OCI-LY7 (cell line): ENCODE data around the gene PRRX1. TPM values are rescaled to one million over a fixed set of nuclear protein-coding genes. Genes with fewer than 3 reads are reported as not detected.

Experiments used
- BruUV-seq: library from RNA; stranded (reverse); fragments of 400-500 nt; replicated peaks from 2 replicates; lab custom pipeline; 2021; lab: Mats Ljungman, UMichigan
- CTCF ChIA-PET: fragments of 300-600 bp; sonication (Branson Sonifier 250); formaldehyde crosslinking; loops from one replicate; lab custom pipeline; 2022; ENCODE audit warnings: antibody characterized with exemption; ENCODE audit not compliant: unreplicated experiment; lab: Charles Lee
- POLR2A ChIA-PET: fragments of 300-600 bp; sonication (Branson Sonifier 250); formaldehyde crosslinking; loops from one replicate; lab custom pipeline; 2022; ENCODE audit warnings: antibody characterized with exemption; lab: Charles Lee
- DNase-seq: peaks from one replicate; pipeline ENCODE4 v3.0.0-alpha.2; 2015; ENCODE audit warnings: low spot score
- H2AFZ ChIP-seq: fragments of 200-600 bp; sonication (generic), shearing (Covaris generic); 2 replicates; pipeline ENCODE4 v1.6.1; 2014; ENCODE audit warnings: mild to moderate bottlenecking, antibody characterized with exemption, low read length, moderate library complexity
- H3K27ac ChIP-seq: fragments of 200-600 bp; sonication (generic); 2 replicates; pipeline ENCODE4 v1.5.1; 2014; ENCODE audit warnings: mixed run types, low read depth, mild to moderate bottlenecking, moderate library complexity, low read length, inconsistent platforms; ENCODE audit not compliant: poor library complexity, severe bottlenecking
- H3K36me3 ChIP-seq: fragments of 200-600 bp; sonication (generic); 2 replicates; pipeline ENCODE4 v1.6.1; 2014; ENCODE audit warnings: mild to moderate bottlenecking, antibody characterized with exemption, low read length, moderate library complexity, mixed read lengths; ENCODE audit not compliant: insufficient read depth
- H3K4me1 ChIP-seq: fragments of 200-600 bp; sonication (generic); 2 replicates; pipeline ENCODE4 v1.5.1; 2014; ENCODE audit warnings: mild to moderate bottlenecking, low read length; ENCODE audit not compliant: insufficient read depth, poor library complexity, severe bottlenecking
- H3K4me2 ChIP-seq: fragments of 200-600 bp; sonication (generic); 2 replicates; pipeline ENCODE4 v1.6.1; 2014; ENCODE audit warnings: mild to moderate bottlenecking, low read length
- H3K4me3 ChIP-seq: fragments of 200-600 bp; sonication (generic); 2 replicates; pipeline ENCODE4 v1.5.1; 2014; ENCODE audit warnings: mild to moderate bottlenecking, low read depth, low read length; ENCODE audit not compliant: poor library complexity, severe bottlenecking
- H3K79me2 ChIP-seq: fragments of 200-600 bp; sonication (generic); 2 replicates; pipeline ENCODE4 v1.6.1; 2016; ENCODE audit warnings: low read depth, mild to moderate bottlenecking, low read length, moderate library complexity, mixed read lengths; ENCODE audit not compliant: insufficient read depth
- H3K9me2 ChIP-seq: fragments of 200-600 bp; sonication (generic); 2 replicates; pipeline ENCODE4 v1.6.1; 2016; ENCODE audit warnings: mild to moderate bottlenecking, low read length, mixed read lengths; ENCODE audit not compliant: insufficient read depth
- H3K9me3 ChIP-seq: fragments of 200-600 bp; sonication (generic); 2 replicates; pipeline ENCODE4 v1.6.1; 2014; ENCODE audit warnings: mild to moderate bottlenecking, mixed run types, low read length, mixed read lengths
- H4K20me1 ChIP-seq: fragments of 200-600 bp; sonication (generic); 2 replicates; pipeline ENCODE4 v1.6.1; 2014; ENCODE audit warnings: mild to moderate bottlenecking, antibody characterized with exemption, low read length, moderate library complexity, mixed read lengths; ENCODE audit not compliant: insufficient read depth
- EZH2phosphoT487 ChIP-seq: fragments of 200-600 bp; sonication (generic); IDR thresholded peaks from 2 replicates; pipeline ENCODE4 v1.6.1; 2018; ENCODE audit warnings: low read depth, borderline replicate concordance, mild to moderate bottlenecking, mixed run types, antibody characterized with exemption, low read length, moderate library complexity, mixed read lengths
- intact Hi-C: fragments of 100-400 bp; cut with micrococcal nuclease; formaldehyde crosslinking; loops from one replicate; pipeline ENCODE4 v1.10.0; 2022; ENCODE audit not compliant: unreplicated experiment
- total RNA-seq, 2 experiments: library from RNA; depleted of rRNA in 1 of 2; stranded (reverse); fragments of >200 nt in 1 of 2; shearing (Covaris generic) in 1 of 2; gene quantifications; 2 replicates each; pipeline ENCODE4 v1.2.3, GENCODE V29; 2014 to 2022
- TF ChIP-seq, protein P1 (sequence below): fragments of 200-600 bp; sonication (generic); conservative IDR thresholded peaks from 2 replicates; pipeline ENCODE4 v1.5.1; 2014; ENCODE audit warnings: mild to moderate bottlenecking, antibody characterized with exemption, low read length, moderate library complexity, mixed read lengths

Gene PRRX1
- total RNA-seq, 2 experiments from 2014 or later: not detected

DNA sequence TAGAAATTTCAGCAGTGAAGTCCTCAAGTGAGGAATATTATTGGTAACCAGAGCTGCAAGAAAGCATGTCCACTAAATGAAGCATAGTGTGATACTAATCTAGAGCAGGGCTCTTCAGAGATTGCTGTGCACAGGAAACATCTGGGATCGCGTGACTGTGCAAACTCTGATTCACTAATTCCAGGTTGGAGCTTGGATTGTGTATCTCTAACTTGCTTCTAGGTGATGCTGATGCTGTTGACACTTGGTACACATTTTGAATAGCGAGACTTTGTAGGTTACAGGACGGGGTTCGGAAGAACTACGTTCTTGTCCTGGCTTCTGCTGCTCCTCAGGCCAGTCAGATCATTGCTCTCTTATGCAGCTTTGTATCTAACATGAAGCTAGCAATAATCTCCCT, 66.5 kb downstream of the PRRX1 start:
- DNase-seq: no peak
- no TSS peak for BruUV-seq
- no peak overlapping the region for H2AFZ ChIP-seq
- no peaks in the 10 kb centered on the region for H3K9me2 ChIP-seq
- CTCF ChIA-PET: no interaction called here
- no peak overlapping the region for H3K4me3 ChIP-seq
- no peaks in the 10 kb centered on the region for H3K4me1 ChIP-seq
- H3K4me2 ChIP-seq: no peak overlapping the region
- H3K9me3 ChIP-seq: no peaks in the 10 kb centered on the region
- H3K79me2 ChIP-seq: no peaks in the 10 kb centered on the region
- POLR2A ChIA-PET: interaction anchor here (0.6 kb wide), 1 partner anchor 1012 kb away, joined by 3 read pairs; no protein-coding TSS in a partner anchor
- no peak overlapping the region for H3K27ac ChIP-seq
- TF ChIP-seq, protein P1, sequence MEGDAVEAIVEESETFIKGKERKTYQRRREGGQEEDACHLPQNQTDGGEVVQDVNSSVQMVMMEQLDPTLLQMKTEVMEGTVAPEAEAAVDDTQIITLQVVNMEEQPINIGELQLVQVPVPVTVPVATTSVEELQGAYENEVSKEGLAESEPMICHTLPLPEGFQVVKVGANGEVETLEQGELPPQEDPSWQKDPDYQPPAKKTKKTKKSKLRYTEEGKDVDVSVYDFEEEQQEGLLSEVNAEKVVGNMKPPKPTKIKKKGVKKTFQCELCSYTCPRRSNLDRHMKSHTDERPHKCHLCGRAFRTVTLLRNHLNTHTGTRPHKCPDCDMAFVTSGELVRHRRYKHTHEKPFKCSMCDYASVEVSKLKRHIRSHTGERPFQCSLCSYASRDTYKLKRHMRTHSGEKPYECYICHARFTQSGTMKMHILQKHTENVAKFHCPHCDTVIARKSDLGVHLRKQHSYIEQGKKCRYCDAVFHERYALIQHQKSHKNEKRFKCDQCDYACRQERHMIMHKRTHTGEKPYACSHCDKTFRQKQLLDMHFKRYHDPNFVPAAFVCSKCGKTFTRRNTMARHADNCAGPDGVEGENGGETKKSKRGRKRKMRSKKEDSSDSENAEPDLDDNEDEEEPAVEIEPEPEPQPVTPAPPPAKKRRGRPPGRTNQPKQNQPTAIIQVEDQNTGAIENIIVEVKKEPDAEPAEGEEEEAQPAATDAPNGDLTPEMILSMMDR: no peak
- intact Hi-C loops: no loop called here
- H4K20me1 ChIP-seq: no peaks in the 10 kb centered on the region
- no peaks in the 10 kb centered on the region for H3K36me3 ChIP-seq

DNA sequence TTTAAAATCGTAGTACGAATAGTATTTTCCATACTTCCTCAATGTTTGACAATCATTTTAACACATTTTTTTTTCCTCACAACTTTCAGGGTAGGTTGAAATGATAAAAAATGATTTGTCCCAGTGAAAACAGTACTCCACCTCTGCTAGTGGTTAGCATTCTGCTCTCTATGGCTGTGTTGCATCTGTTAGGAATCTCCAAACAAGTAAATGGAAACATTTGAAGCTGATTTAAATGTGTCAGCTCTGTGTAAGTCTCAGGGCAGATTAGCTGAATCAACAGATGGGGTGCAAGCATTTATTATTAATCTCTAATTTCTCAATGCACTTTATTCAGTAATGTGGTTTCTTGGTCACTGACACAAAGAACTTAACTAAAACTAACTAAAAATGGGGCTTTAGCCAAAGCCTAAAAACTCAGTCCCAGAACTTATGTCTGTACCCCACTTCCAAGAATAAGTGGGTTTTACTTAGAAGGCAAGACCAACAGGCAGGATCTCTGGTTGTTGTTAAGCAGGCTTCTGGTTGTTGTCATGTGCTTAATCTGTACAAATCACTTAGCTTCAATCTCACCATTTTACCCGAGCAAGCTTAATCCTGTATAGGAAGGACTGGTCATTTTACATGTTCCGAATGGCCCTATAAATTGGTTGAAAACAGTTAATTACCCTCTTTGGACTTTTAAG, 67.8 kb downstream of the PRRX1 start:
- ChIA-PET POLR2A (no interaction called here), CTCF (no interaction called here)
- no peak overlapping the region for H3K4me3 ChIP-seq
- DNase-seq: no peak
- H3K27ac ChIP-seq: no peak overlapping the region
- H3K9me3 ChIP-seq: no peaks in the 10 kb centered on the region
- H3K79me2 ChIP-seq: no peaks in the 10 kb centered on the region
- TF ChIP-seq EZH2phosphoT487: no peak
- TF ChIP-seq, protein P1: no peak
- no peaks in the 10 kb centered on the region for H3K36me3 ChIP-seq
- H3K4me2 ChIP-seq: no peak overlapping the region
- intact Hi-C loops: no loop called here
- no peak overlapping the region for H2AFZ ChIP-seq
- H3K4me1 ChIP-seq: no peaks in the 10 kb centered on the region
- H3K9me2 ChIP-seq: no peaks in the 10 kb centered on the region
- no peaks in the 10 kb centered on the region for H4K20me1 ChIP-seq
- no TSS peak for BruUV-seq

DNA sequence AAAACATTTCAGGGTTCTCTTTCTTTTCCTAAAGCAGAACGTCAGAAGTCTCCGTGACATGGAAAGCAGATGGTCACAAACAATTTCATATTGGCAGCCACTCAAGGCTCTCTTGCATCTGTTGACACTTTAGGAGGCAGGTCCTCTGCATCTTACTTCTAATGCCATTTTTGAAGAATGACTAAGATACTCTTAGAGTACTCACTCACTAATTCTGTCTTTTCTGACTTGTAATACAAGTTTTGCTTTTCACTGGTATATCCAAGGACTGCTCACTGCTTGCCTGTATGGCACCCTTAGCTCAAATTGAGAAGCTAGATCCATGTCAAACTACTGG, 68.3 kb downstream of the PRRX1 start:
- CTCF ChIA-PET: no interaction called here
- DNase-seq: no peak
- intact Hi-C loops: no loop called here
- Histone ChIP-seq H3K4me3 (no peak overlapping the region), H3K36me3 (no peaks in the 10 kb centered on the region), H3K27ac (no peak overlapping the region), H3K79me2 (no peaks in the 10 kb centered on the region), H3K9me2 (no peaks in the 10 kb centered on the region), H3K4me2 (no peak overlapping the region), H3K4me1 (no peaks in the 10 kb centered on the region), H3K9me3 (no peaks in the 10 kb centered on the region), H4K20me1 (no peaks in the 10 kb centered on the region), H2AFZ (no peak overlapping the region)
- POLR2A ChIA-PET: no interaction called here
- no TSS peak for BruUV-seq
- TF ChIP-seq EZH2phosphoT487: no peak
- TF ChIP-seq, protein P1: no peak
